Activated naive CD8-positive, alpha-beta T cell treated with anti-CD3 and anti-CD28 coated beads, Interleukin-2, amount 50 U/mL, for 24 hours (primary cell): ENCODE data around the gene HCK.

Source experiments
- ATAC-seq: fragments of 150-1000 bp; cut with Tn5 transposase; one replicate; pipeline ENCODE4 v1.10.0; 2021
- DNase-seq: peaks from one replicate; pipeline ENCODE4 v3.0.0; 2021
- H3K27ac Mint-ChIP-seq: one replicate; pipeline ENCODE4 v1.8.0; 2021; ENCODE audit warnings: mild to moderate bottlenecking, mixed read lengths
- H3K27me3 Mint-ChIP-seq: one replicate; pipeline ENCODE4 v1.8.0; 2021; ENCODE audit warnings: mixed read lengths
- H3K36me3 Mint-ChIP-seq: one replicate; pipeline ENCODE4 v1.8.0; 2021; ENCODE audit warnings: low read depth, mixed read lengths
- H3K4me1 Mint-ChIP-seq: one replicate; pipeline ENCODE4 v1.8.0; 2021; ENCODE audit warnings: mixed read lengths
- H3K4me3 Mint-ChIP-seq: one replicate; pipeline ENCODE4 v1.8.0; 2021; ENCODE audit warnings: mild to moderate bottlenecking, moderate library complexity, mixed read lengths
- H3K9me3 Mint-ChIP-seq: one replicate; pipeline ENCODE4 v1.8.0; 2021; ENCODE audit warnings: mixed read lengths

Gene HCK

DNA sequence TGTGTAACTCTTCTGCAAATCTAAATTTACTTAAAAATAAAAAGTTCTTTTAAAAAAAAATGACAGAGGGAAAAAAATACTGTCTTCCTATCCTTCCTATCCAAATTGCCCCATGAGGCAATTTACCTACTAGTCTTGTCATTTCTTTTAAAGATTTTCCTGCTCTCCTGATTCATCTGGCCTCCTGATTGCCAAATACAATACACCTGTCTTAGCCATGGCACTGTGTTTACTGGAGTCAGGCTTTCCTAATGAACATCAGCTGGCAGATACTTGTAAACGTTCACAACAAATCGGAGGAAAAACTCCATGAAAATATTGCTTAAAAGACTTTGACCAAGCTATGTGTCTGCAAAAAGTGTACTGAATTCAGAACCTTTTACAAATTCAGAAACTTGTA, 78.9 kb downstream of the HCK start:
- Mint-ChIP-seq H3K9me3 (no peaks in the 10 kb centered on the region), H3K27ac (peak overlapping the region; percentile 4), H3K27me3 (no peaks in the 10 kb centered on the region), H3K4me3 (no peak overlapping the region), H3K36me3 (peaks cover 21% of the 10 kb centered on the region), H3K4me1 (peaks cover 9% of the 10 kb centered on the region)
- ATAC-seq = no peak
- no peak for DNase-seq

DNA sequence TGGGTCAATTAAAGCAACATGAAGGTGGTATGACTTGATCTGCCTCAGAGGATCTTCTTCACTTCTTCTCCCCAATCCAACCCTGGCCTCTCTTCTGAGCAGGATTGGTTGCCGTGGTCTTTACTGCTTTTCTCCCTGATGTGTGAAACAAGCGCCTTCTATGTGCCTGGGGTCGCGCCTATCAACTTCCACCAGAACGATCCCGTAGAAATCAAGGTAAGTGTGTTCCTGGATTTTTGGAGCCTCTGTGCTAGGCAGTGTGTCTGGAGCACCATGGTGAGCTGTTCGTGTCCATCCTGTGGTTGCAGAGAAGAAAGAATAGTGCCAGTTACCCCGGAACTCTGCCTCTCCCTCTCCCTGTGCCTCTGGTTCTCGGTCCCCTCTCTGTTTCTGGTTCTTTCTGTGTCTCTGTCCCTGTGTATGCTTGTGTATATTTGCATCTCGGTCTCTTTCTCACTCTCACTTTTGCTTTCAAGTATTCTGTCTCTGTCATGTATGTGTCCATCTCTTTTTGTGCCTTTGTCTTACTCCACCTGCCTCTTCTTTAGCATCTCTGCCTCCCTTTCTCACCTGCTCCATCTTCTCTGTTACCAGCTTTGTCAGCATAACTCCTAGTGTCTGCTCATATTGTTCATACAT, 81.0 kb downstream of the HCK start:
- H3K27ac Mint-ChIP-seq = no peak overlapping the region
- no peak for DNase-seq
- peaks cover 26% of the 10 kb centered on the region for H3K36me3 Mint-ChIP-seq
- peaks cover 9% of the 10 kb centered on the region for H3K4me1 Mint-ChIP-seq
- no peak overlapping the region for H3K4me3 Mint-ChIP-seq
- no peaks in the 10 kb centered on the region for H3K9me3 Mint-ChIP-seq
- H3K27me3 Mint-ChIP-seq = no peaks in the 10 kb centered on the region
- no peak for ATAC-seq

DNA sequence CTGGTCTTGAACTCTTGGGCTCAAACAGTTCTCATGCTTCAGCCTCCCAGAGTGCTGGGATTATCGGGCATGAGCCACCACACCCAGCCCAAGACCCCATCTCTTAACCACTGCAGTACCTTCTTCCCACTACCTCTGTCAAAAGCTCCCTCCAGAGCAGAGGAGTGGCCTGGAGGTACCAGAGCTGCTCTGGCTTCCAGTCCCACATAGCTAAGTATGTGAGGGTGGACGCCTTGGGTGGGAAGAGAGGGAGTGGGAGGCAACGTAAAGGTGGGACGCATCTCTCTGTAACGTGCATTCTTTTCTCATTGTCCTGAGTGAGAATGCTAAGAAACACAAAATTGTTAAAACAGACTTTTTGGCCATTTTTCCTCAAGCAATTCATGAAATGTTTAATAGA, 82.0 kb downstream of the HCK start:
- H3K9me3 Mint-ChIP-seq = no peaks in the 10 kb centered on the region
- no peak overlapping the region for H3K27ac Mint-ChIP-seq
- H3K4me1 Mint-ChIP-seq = peaks cover 9% of the 10 kb centered on the region
- no peak overlapping the region for H3K4me3 Mint-ChIP-seq
- DNase-seq (no peak), ATAC-seq (no peak)
- peaks cover 27% of the 10 kb centered on the region for H3K36me3 Mint-ChIP-seq
- H3K27me3 Mint-ChIP-seq = no peaks in the 10 kb centered on the region

DNA sequence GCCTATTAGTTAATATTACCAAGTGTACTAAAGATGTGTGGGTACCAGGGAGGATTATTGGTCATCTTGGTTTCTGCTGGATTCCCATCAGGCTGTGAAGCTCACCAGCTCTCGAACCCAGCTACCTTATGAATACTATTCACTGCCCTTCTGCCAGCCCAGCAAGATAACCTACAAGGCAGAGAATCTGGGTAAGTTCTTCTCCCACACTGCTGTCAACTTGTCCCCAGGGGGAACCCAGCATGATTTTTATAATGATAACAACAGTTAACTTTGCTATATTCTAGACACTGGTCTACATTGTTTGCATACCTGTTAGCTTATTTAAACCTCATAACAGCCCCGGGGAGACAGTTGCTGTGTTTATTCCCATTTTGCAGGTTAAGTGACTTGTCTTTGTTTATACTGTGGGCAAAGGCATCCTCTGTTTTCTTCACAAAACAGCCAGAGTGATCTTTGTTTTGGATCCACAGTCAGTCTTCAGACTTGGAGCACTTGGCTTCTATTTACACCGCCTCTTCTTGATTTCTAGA, 84.0 kb downstream of the HCK start:
- ATAC-seq (no peak), DNase-seq (no peak)
- H3K27ac Mint-ChIP-seq = no peak overlapping the region
- H3K4me1 Mint-ChIP-seq = peaks cover 8% of the 10 kb centered on the region
- no peaks in the 10 kb centered on the region for H3K9me3 Mint-ChIP-seq
- H3K27me3 Mint-ChIP-seq = no peaks in the 10 kb centered on the region
- H3K4me3 Mint-ChIP-seq = no peak overlapping the region
- peaks cover 45% of the 10 kb centered on the region for H3K36me3 Mint-ChIP-seq

- Mint-ChIP-seq H3K27ac (no peak overlapping the region), H3K4me1 (no peaks in the 10 kb centered on the region), H3K9me3 (no peaks in the 10 kb centered on the region), H3K27me3 (no peaks in the 10 kb centered on the region), H3K4me3 (no peak overlapping the region), H3K36me3 (peaks cover 54% of the 10 kb centered on the region)
- ATAC-seq = no peak
- no peak for DNase-seq
Measured at GRCh38 chr20:32138921-32139320, 86.9 kb downstream of the HCK start.

DNA sequence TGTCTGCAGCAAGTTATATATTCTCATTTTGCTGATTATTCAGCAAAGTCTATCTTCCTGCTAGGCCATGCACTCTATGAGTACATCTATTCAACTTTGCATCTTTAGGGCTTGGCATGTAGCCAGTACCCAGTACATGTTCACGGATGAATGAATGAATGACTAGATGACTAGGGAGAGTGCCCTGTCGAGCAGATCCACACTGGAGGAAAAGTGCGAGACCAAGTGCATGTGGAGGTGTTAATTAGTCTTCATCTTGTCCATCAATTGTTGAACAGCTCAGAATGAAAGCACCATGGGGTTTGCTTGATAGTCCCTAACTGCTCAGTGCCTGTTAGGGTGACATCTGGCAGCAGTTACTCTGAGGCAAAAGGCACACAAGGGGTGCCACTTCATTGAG, 87.9 kb downstream of the HCK start:
- Mint-ChIP-seq H3K27ac (no peak overlapping the region), H3K9me3 (no peaks in the 10 kb centered on the region), H3K4me1 (no peaks in the 10 kb centered on the region), H3K36me3 (peaks cover 60% of the 10 kb centered on the region), H3K27me3 (no peaks in the 10 kb centered on the region), H3K4me3 (no peak overlapping the region)
- ATAC-seq = no peak
- no peak for DNase-seq

DNA sequence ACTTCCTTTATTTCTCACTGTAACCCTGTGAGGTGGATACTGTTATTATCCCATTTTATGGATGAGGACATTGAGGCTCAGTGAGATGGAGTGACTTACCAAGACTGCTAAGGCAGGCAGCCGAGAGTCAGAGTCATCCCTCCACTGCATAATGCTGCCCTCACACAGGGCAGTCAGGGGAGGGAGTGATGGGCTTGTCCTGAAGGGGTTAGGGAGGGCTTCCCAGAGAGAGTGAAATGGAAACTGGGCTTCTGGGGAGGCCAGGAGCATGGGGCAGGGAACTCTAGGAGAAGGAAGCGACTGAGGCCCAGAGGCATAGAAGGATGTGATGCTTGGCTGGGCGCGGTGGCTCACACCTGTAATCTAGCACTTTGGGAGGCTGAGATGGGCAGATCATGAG, 88.6 kb downstream of the HCK start:
- DNase-seq = no peak
- Mint-ChIP-seq H3K4me3 (no peak overlapping the region), H3K36me3 (peaks cover 62% of the 10 kb centered on the region), H3K27me3 (no peaks in the 10 kb centered on the region), H3K27ac (no peak overlapping the region), H3K9me3 (no peaks in the 10 kb centered on the region), H3K4me1 (no peaks in the 10 kb centered on the region)
- ATAC-seq = no peak

GRCh38 chr20:32141465-32141980, 89.5 kb downstream of the HCK start:
- H3K9me3 Mint-ChIP-seq = no peaks in the 10 kb centered on the region
- H3K4me3 Mint-ChIP-seq = no peak overlapping the region
- no peaks in the 10 kb centered on the region for H3K27me3 Mint-ChIP-seq
- ATAC-seq (no peak), DNase-seq (no peak)
- H3K27ac Mint-ChIP-seq = no peak overlapping the region
- no peaks in the 10 kb centered on the region for H3K4me1 Mint-ChIP-seq
- peaks cover 64% of the 10 kb centered on the region for H3K36me3 Mint-ChIP-seq

DNA sequence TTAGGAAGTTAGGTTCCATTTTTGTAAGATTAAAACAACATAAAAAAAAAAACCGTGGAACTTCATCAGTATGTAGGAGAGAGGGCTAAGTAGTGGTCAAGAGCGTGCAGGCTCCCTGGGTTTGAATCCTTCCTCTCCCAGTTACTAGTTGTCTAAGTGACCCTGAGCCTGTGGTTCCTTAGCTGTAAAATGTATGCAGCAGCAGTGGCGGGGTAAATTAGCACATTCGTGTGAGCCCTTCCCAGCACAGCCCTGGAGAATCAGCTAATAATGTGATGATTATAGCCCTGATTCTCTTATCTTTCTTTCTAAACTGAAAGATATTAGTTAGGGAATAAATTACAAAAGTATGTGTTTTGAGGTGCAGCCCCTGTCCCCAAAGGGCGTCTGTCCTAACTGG, 90.0 kb downstream of the HCK start:
- Mint-ChIP-seq H3K4me3 (no peak overlapping the region), H3K27ac (no peak overlapping the region), H3K4me1 (no peaks in the 10 kb centered on the region), H3K36me3 (peaks cover 65% of the 10 kb centered on the region), H3K9me3 (no peaks in the 10 kb centered on the region), H3K27me3 (no peaks in the 10 kb centered on the region)
- no peak for DNase-seq
- no peak for ATAC-seq

GRCh38 chr20:32142991-32143390, 90.9 kb downstream of the HCK start:
- no peak for ATAC-seq
- no peaks in the 10 kb centered on the region for H3K27me3 Mint-ChIP-seq
- H3K36me3 Mint-ChIP-seq = peaks cover 63% of the 10 kb centered on the region
- DNase-seq = no peak
- H3K4me3 Mint-ChIP-seq = no peak overlapping the region
- no peaks in the 10 kb centered on the region for H3K9me3 Mint-ChIP-seq
- no peak overlapping the region for H3K27ac Mint-ChIP-seq
- no peaks in the 10 kb centered on the region for H3K4me1 Mint-ChIP-seq

- Mint-ChIP-seq H3K27ac (peak overlapping the region; percentile 21), H3K36me3 (peaks cover 65% of the 10 kb centered on the region)
- ATAC-seq = no peak
Measured at GRCh38 chr20:32144898-32145662, 93.0 kb downstream of the HCK start.

GRCh38 chr20:32149566-32150170, 97.6 kb downstream of the HCK start:
- no peak overlapping the region for H3K4me3 Mint-ChIP-seq
- H3K4me1 Mint-ChIP-seq = no peaks in the 10 kb centered on the region
- H3K9me3 Mint-ChIP-seq = no peaks in the 10 kb centered on the region
- peaks cover 52% of the 10 kb centered on the region for H3K36me3 Mint-ChIP-seq
- DNase-seq (no peak), ATAC-seq (no peak)
- H3K27ac Mint-ChIP-seq = no peak overlapping the region
- H3K27me3 Mint-ChIP-seq = no peaks in the 10 kb centered on the region

More at GRCh38 chr20:32144898-32145662, 93.0 kb downstream of the HCK start:
- Mint-ChIP-seq H3K4me3 (no peak overlapping the region), H3K27me3 (no peaks in the 10 kb centered on the region), H3K9me3 (no peaks in the 10 kb centered on the region), H3K4me1 (no peaks in the 10 kb centered on the region)
- DNase-seq = no peak

DNA sequence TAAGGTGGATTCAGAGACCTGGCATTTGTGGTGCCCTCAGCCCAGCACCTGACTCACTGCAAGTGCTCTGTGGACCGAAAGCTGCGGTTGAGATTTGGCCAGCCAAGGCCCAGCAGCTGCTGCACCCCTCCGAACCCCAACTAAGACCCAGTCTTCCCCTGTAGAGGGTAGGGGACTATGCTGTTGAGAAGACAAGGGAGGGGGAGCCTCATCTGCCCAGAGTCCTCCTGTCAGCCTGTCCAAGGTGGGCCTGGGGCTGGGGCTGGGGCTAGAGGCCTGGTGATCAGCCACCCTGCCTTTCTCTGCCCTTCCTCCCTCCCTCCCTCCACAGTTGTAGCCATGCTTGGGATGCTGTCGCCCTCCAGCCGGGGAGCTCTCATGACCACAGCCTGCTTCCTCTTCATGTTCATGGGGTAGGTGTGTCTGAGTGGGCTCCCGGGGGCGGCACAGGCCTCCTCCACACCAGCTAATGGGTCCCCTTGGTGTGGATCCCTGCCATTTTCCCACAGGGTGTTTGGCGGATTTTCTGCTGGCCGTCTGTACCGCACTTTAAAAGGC, 98.3 kb downstream of the HCK start:
- peaks cover 3% of the 10 kb centered on the region for H3K4me1 Mint-ChIP-seq
- ATAC-seq = peak; percentile 18
- H3K27ac Mint-ChIP-seq = no peak overlapping the region
- peaks cover 51% of the 10 kb centered on the region for H3K36me3 Mint-ChIP-seq
- DNase-seq = no peak
- H3K4me3 Mint-ChIP-seq = no peak overlapping the region
- H3K27me3 Mint-ChIP-seq = no peaks in the 10 kb centered on the region
- no peaks in the 10 kb centered on the region for H3K9me3 Mint-ChIP-seq
